Esophagus squamous epithelium (tissue), 4 donors: Measurements from ENCODE around the gene NDUFB7.

Experiments used
- CTCF ChIP-seq, 6 experiments: fragments of 450-650 bp in 4 of 6; fragments of 200-600 bp in 2 of 6; sonication (generic) in 2 of 6; IDR thresholded peaks; one replicate each; pipeline ENCODE4 v1.5.1; 2016 to 2019; ENCODE audit warnings: antibody characterized with exemption in 6 of 6, mild to moderate bottlenecking in 4 of 6, moderate library complexity in 4 of 6
- POLR2A ChIP-seq, 4 donors: fragments of 450-650 bp; IDR thresholded peaks; one replicate each; pipeline ENCODE4 v1.6.1; 2017; ENCODE audit warnings: antibody characterized with exemption in 4 of 4, mild to moderate bottlenecking in 4 of 4, moderate library complexity in 3 of 4

- TF ChIP-seq CTCF (IDR thresholded peaks at IDR 0.05) (peak in 2 of 6 experiments; percentile 34 to 42), POLR2A (IDR thresholded peaks at IDR 0.05) (peak in 1 of 4 donors; percentile 48)
Observed at GRCh38 chr19:14554382-14554812, 17.5 kb downstream of the NDUFB7 start.
